ENCODE measurements around the gene CD200R1. TPM values are rescaled to one million over a fixed set of nuclear protein-coding genes. Genes with fewer than 3 reads are reported as not detected.

The CD200R1 gene
- total and polyA plus RNA-seq, 9 of the 15 experiments (the other 6 are each of a cell fraction or from before 2014, with no cell fraction given): 0.04 to 0.23 (median 0.09) TPM; not detected in 5

GRCh38 chr3:112889357-112889756 is 85.5 kb downstream of the CD200R1 start (continued):
- no peak for TF ChIP-seq CHD7 (IDR thresholded peaks at IDR 0.05; ENCODE audit: low read depth, low read length)
- TF ChIP-seq OTX1 (CRISPR knock-in tag; IDR thresholded peaks at IDR 0.05): no peak
- no peak for TF ChIP-seq NR2C1 (IDR thresholded peaks at IDR 0.05)
- TF ChIP-seq NR2C1 (tag; IDR thresholded peaks at IDR 0.05): no peak
- TF ChIP-seq CBX8 (IDR thresholded peaks at IDR 0.05; ENCODE audit: borderline replicate concordance, extremely low read depth, low read depth, low read length, poor library complexity, severe bottlenecking): no peak
- TF ChIP-seq GMEB1 (CRISPR knock-in tag; IDR thresholded peaks at IDR 0.05): no peak
- TF ChIP-seq PHF20 (IDR thresholded peaks at IDR 0.05; ENCODE audit: partially characterized antibody): no peak
- no peak for TF ChIP-seq ZNF347 (CRISPR knock-in tag; IDR thresholded peaks at IDR 0.05; ENCODE audit: low read depth)
- TF ChIP-seq KLF6 (CRISPR knock-in tag; IDR thresholded peaks at IDR 0.05; ENCODE audit: borderline replicate concordance): no peak

All from K562 (cell line).